Upper lobe of right lung (tissue), 1 donor: ENCODE measurements around the gene VARS1. TPM values are rescaled to one million over a fixed set of nuclear protein-coding genes. Genes with fewer than 3 reads are reported as not detected.

Experiments used
- ATAC-seq: fragments of 200-7000 bp; cut with Tn5 transposase; one replicate; pipeline ENCODE4 v1.9.1; 2020; ENCODE audit warnings: mild to moderate bottlenecking, moderate library complexity
- DNase-seq: peaks from one replicate; pipeline ENCODE4 v3.0.0-alpha.2; 2020
- H3K27ac ChIP-seq: fragments of 200-600 bp; one replicate; pipeline ENCODE4 v1.8.0; 2022
- H3K27me3 ChIP-seq: fragments of 200-600 bp; one replicate; pipeline ENCODE4 v1.8.0; 2022; ENCODE audit warnings: mild to moderate bottlenecking
- H3K36me3 ChIP-seq: fragments of 200-600 bp; one replicate; pipeline ENCODE4 v1.8.0; 2022
- H3K4me1 ChIP-seq: fragments of 200-600 bp; one replicate; pipeline ENCODE4 v1.8.0; 2022
- H3K4me3 ChIP-seq: fragments of 200-600 bp; one replicate; pipeline ENCODE4 v1.8.0; 2022; ENCODE audit warnings: mild to moderate bottlenecking
- H3K9me3 ChIP-seq: fragments of 200-600 bp; one replicate; pipeline ENCODE4 v1.8.0; 2022
- intact Hi-C: fragments of 100-400 bp; cut with DNase I; formaldehyde crosslinking; loops from one replicate; pipeline ENCODE4 v1.11.0; 2022
- total RNA-seq: library from RNA; stranded (reverse); fragmentation: NEBNext Ultra II Directional; extraction: Animal tissue kit (Norgen Biotek cat#: 25700); gene quantifications from one replicate; pipeline ENCODE4 v1.2.1, GENCODE V29; 2021
- TF ChIP-seq, protein P1 (sequence below): fragments of 200-600 bp; IDR thresholded peaks from one replicate; pipeline ENCODE4 v1.8.0; 2022; ENCODE audit warnings: antibody characterized with exemption
- donor health status: DM: no; HTN: yes; CAD: no; lungs with severe emphysema.

Gene VARS1
- total RNA-seq, 1 donor from 2014 or later: 53.0 TPM

DNA sequence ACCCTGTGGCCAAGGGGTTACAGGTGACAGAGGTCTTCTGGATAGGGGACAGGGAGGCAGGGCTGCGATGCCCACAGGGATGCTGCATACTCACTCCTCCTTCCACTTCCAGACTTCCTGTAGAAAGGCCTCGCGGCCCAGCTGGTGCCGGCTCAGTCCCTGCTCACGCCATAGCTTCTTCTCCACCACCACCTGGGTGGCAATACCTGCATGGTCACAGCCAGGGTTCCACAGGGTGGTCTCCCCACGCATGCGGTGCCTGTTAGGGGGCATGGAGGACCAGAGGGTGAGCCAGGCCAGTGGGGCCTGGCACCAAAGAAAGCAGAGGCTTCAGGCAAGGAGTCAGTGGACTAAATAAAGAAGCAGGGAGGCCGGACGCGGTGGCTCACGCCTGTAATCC lies 10.1 kb downstream of the VARS1 start:
- TF ChIP-seq, protein P1, sequence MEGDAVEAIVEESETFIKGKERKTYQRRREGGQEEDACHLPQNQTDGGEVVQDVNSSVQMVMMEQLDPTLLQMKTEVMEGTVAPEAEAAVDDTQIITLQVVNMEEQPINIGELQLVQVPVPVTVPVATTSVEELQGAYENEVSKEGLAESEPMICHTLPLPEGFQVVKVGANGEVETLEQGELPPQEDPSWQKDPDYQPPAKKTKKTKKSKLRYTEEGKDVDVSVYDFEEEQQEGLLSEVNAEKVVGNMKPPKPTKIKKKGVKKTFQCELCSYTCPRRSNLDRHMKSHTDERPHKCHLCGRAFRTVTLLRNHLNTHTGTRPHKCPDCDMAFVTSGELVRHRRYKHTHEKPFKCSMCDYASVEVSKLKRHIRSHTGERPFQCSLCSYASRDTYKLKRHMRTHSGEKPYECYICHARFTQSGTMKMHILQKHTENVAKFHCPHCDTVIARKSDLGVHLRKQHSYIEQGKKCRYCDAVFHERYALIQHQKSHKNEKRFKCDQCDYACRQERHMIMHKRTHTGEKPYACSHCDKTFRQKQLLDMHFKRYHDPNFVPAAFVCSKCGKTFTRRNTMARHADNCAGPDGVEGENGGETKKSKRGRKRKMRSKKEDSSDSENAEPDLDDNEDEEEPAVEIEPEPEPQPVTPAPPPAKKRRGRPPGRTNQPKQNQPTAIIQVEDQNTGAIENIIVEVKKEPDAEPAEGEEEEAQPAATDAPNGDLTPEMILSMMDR: no peak
- ATAC-seq (no peak), DNase-seq (no peak)
- Histone ChIP-seq H3K4me3 (no peak overlapping the region), H3K9me3 (no peaks in the 10 kb centered on the region), H3K27ac (no peak overlapping the region), H3K36me3 (peaks cover 66% of the 10 kb centered on the region), H3K27me3 (no peaks in the 10 kb centered on the region), H3K4me1 (no peaks in the 10 kb centered on the region)
- intact Hi-C loops: no loop called here

DNA sequence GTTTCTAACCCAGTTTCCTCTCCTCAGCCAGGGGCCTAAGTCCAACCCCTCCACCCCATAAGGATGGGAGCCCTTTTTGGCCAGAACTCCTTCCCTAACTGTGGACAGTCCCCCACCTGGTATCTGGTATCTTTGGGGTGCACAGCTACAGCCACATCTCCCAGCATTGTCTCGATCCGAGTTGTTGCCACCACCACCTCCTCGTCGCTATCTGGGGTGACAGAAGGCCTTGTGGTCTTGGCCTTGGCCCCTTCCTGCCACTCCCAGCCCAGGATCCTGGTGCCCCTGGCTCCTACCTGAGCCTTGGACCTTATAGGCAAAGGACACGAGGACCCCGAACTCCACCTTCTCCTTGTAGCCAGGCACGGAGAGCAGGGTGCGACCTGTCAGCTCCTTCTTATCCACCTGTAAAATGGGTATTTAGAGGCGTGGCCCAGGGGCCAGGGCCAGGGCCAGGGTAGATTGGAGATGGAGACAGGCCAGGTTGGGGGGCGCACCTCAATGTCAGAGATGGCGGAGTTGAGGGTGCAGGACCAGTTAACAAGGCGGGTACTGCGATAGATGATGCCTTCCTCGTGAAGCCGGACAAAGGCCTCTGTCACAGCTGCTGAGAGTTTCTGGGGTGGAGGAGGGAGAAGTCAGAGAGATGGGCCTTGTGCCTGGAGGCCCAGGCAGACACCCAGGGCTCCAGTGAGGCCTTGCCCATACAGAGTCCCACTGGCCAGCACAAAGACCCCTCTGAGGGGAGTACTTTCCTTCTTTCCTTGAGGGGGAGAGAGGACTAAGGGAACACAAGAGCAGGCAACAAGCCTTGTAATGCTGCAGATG lies 11.2 kb downstream of the VARS1 start:
- Histone ChIP-seq H3K4me1 (no peaks in the 10 kb centered on the region), H3K36me3 (peaks cover 66% of the 10 kb centered on the region), H3K4me3 (no peak overlapping the region), H3K9me3 (no peaks in the 10 kb centered on the region), H3K27ac (no peak overlapping the region), H3K27me3 (no peaks in the 10 kb centered on the region)
- DNase-seq (no peak), ATAC-seq (no peak)
- intact Hi-C loops: no loop called here
- TF ChIP-seq, protein P1: no peak

DNA sequence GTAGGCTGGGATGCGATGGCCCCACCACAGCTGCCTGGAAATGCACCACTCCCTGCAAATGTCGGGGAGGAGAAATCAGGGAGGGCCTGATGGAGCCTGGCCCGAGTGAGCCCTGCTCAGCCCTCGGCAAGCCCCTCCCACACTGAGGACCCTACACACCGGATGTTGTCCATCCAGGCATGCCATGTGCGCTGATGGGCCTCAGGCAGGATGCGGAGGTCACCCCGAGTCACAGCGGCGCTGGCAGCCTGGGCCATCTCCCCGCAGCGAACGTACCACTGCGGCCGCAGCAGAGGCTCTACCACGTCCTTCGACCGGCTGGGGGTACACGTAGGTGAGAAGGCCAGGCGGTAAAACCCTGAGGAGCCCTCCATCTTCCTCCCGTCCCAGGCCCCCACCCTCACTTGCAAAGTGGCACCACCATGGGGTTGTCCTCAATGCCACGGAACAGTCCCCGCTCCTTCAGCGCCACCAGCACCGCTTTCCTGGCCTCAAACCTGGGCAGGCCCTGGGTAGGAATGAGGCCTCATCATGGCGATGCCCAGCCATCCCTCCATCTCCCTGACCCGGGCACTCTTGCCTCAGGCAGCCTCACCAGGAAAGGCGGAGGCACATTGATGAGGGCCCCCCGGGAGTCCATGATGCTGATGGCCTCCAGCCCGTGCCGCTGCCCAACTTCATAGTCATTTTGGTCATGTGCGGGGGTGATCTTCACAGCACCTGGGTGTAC lies 13.3 kb downstream of the VARS1 start:
- intact Hi-C loops: no loop called here
- Histone ChIP-seq H3K27me3 (no peaks in the 10 kb centered on the region), H3K36me3 (peaks cover 70% of the 10 kb centered on the region), H3K27ac (no peak overlapping the region), H3K4me3 (no peak overlapping the region), H3K9me3 (no peaks in the 10 kb centered on the region), H3K4me1 (peaks cover 2% of the 10 kb centered on the region)
- ATAC-seq (no peak), DNase-seq (no peak)
- TF ChIP-seq, protein P1: no peak

DNA sequence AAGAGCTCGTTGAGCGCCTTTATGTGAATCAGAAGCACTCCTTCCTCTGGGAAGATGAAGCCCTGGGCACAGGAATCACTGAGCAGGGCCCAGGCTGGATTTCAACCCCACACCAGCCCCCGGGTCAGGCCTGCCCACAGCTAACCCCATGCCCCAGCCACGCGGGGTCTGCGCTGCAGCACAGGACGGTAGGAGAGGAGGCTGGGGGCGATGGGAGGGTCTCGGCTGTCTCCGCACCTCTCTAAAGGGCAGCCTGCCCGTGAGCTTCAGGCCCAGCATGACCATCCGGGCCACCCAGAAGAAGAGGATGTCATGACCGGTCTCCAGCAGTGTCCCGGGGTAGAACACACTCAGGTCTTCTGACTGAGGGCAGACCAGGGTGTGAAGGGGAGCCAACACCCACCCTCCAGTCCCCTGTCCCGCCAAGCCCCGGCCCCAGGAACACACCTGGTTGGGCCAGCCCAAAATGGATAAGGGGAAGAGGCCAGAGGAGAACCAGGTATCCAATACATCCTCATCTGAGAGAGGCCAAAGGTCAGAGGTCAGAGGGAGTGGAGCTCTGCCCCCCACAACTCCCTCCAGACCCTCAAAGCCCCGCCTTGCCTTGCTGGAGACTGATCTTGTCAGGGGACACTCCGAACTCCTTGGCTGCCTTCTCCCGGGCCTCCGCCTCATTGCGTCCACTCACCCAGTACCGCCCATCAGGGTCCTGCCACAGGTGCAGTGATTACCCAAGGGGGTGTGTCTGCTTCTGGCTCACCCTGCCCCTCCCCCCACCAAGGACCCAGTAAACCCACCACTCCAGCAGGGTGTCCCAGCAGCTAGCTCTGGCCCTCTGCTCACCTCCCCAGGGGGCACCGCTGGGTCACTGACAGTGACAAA lies 14.1 kb downstream of the VARS1 start:
- Histone ChIP-seq H3K9me3 (no peaks in the 10 kb centered on the region), H3K4me3 (no peak overlapping the region), H3K36me3 (peaks cover 69% of the 10 kb centered on the region), H3K27ac (no peak overlapping the region), H3K4me1 (peaks cover 10% of the 10 kb centered on the region), H3K27me3 (no peaks in the 10 kb centered on the region)
- TF ChIP-seq, protein P1: no peak
- intact Hi-C loops: no loop called here
- DNase-seq (no peak), ATAC-seq (no peak)

DNA sequence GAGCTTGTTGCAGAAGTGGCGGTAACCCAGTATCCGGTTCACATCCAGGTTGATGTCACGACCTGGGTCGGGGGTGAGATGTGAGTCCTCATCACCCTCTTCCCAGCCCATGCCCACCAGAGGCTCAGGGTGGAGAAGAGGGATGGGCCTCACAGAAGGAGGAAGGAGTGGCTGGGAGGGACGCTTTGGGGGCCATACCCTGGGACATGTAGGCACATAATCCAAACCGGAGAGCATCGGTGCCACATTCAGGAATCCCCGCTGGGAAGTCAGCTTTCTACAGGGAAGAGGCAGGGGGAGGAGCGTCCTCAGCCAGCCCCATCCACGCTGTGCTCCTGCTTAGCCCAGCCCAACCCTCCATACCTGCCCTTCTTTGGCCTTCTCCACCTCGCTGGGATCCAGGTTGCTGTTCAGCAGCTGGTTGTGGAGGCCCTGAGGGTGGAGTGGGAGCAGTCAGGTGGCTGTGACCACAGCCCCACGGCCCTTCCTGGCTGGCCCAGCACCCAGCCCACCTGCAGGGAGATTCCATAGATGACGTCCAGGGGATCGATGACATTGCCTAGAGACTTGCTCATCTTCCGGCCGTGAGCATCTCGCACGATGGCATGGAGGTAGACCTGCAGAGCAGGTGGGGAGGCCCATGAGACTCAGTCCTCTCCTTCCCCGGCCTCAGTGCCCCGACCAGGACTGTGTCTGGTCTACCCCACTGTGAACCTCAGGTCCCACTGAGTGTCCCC lies 14.9 kb downstream of the VARS1 start:
- ATAC-seq (no peak), DNase-seq (no peak)
- Histone ChIP-seq H3K4me1 (peaks cover 11% of the 10 kb centered on the region), H3K27me3 (no peaks in the 10 kb centered on the region), H3K4me3 (no peak overlapping the region), H3K36me3 (peaks cover 69% of the 10 kb centered on the region), H3K9me3 (no peaks in the 10 kb centered on the region), H3K27ac (no peak overlapping the region)
- intact Hi-C loops: no loop called here
- TF ChIP-seq, protein P1: no peak
